Measurements from ENCODE around the gene BRIP1. TPM values are rescaled to one million over a fixed set of nuclear protein-coding genes. Genes with fewer than 3 reads are reported as not detected.
A peak's percentile ranks its signal among the peaks of the same experiment; 100 is the strongest.
"Not testable (repeated sequence)": the region's sequence is repeated elsewhere in the genome, so short reads cannot be mapped to it uniquely, and the experiment has no call there.

Gene BRIP1
- total RNA-seq, result 10 to 100 TPM; 23.8 to 30.6 TPM

- ATAC-seq (peak; percentile 97), DNase-seq (peak; percentile 96)
- Mint-ChIP-seq H3K36me3 (peaks cover 22% of the 10 kb centered on the region), H3K4me3 (peak within 1 kb of the TSS; percentile 97), H3K4me1 (peaks cover 35% of the 10 kb centered on the region), H3K9me3 (ENCODE audit: low read depth) (no peaks in the 10 kb centered on the region), H3K27ac (peak within 1 kb of the TSS; percentile 92), H3K27me3 (no peaks in the 10 kb centered on the region)
- CTCF ChIA-PET, result interaction anchor here (1.1 to 2.9 kb wide), 6 partner anchors 10 to 203 kb away, joined by 3 to 14 read pairs (median 5); partner anchors contain the start of gene MED13
Observed at GRCh38 chr17:61862975-61863800, at the start of gene BRIP1. TSS of gene BRIP1 (minus strand) at chr17:61863528. CDS start at chr17:61861539, 1,989 bp downstream.

GRCh38 chr17:61908292-61909037 is 45.1 kb upstream of the BRIP1 start:
- Mint-ChIP-seq H3K4me1 (peaks cover 7% of the 10 kb centered on the region), H3K27me3 (no peaks in the 10 kb centered on the region), H3K4me3 (no peak overlapping the region), H3K27ac (no peak overlapping the region), H3K9me3 (ENCODE audit: low read depth) (no peaks in the 10 kb centered on the region), H3K36me3 (peaks cover 27% of the 10 kb centered on the region)
- DNase-seq (no peak), ATAC-seq (no peak)
- CTCF ChIA-PET, result interaction anchor here (2.0 kb wide), 1 partner anchor 201 kb away, joined by 4 read pairs; no protein-coding TSS in a partner anchor

GRCh38 chr17:61907361-61907760 is 44.0 kb upstream of the BRIP1 start:
- ATAC-seq (no peak), DNase-seq (no peak)
- H3K9me3 Mint-ChIP-seq (ENCODE audit: low read depth), result no peaks in the 10 kb centered on the region
- CTCF ChIA-PET, result interaction anchor here (0.8 to 2.0 kb wide), 2 partner anchors 111 to 202 kb away, joined by 3 to 4 read pairs; no protein-coding TSS in a partner anchor
- H3K4me1 Mint-ChIP-seq, result peaks cover 9% of the 10 kb centered on the region
- no peak overlapping the region for H3K4me3 Mint-ChIP-seq
- H3K27ac Mint-ChIP-seq, result peak overlapping the region; percentile 54
- H3K27me3 Mint-ChIP-seq, result no peaks in the 10 kb centered on the region
- H3K36me3 Mint-ChIP-seq, result peaks cover 34% of the 10 kb centered on the region

- CTCF ChIA-PET, result interaction anchor here (0.6 to 1.8 kb wide), 4 partner anchors 12 to 205 kb away, joined by 3 to 14 read pairs (median 5); partner anchors contain the start of gene BRIP1
- H3K4me3 Mint-ChIP-seq, result peak overlapping the region; percentile 64
- H3K4me1 Mint-ChIP-seq, result peaks cover 9% of the 10 kb centered on the region
- DNase-seq, result peak; percentile 80
- H3K9me3 Mint-ChIP-seq (ENCODE audit: low read depth), result no peaks in the 10 kb centered on the region
- peak overlapping the region; percentile 92 for H3K27ac Mint-ChIP-seq
- no peaks in the 10 kb centered on the region for H3K27me3 Mint-ChIP-seq
- peak; percentile 97 for ATAC-seq
- H3K36me3 Mint-ChIP-seq, result peaks cover 34% of the 10 kb centered on the region
Observed at GRCh38 chr17:61904094-61904710, 40.9 kb upstream of the BRIP1 start.

- H3K4me3 Mint-ChIP-seq, result no peak overlapping the region
- H3K27ac Mint-ChIP-seq, result peak overlapping the region; percentile 92
- ATAC-seq (no peak), DNase-seq (no peak)
- no peaks in the 10 kb centered on the region for H3K9me3 Mint-ChIP-seq (ENCODE audit: low read depth)
- CTCF ChIA-PET, result interaction anchor here (0.6 to 1.3 kb wide), 5 partner anchors 11 to 730 kb away, joined by 3 to 5 read pairs (median 3); no protein-coding TSS in a partner anchor
- no peaks in the 10 kb centered on the region for H3K27me3 Mint-ChIP-seq
- peaks cover 9% of the 10 kb centered on the region for H3K4me1 Mint-ChIP-seq
- peaks cover 34% of the 10 kb centered on the region for H3K36me3 Mint-ChIP-seq
Observed at GRCh38 chr17:61903251-61903650, 39.9 kb upstream of the BRIP1 start.

- Mint-ChIP-seq H3K27ac (no peak overlapping the region), H3K27me3 (no peaks in the 10 kb centered on the region), H3K4me1 (no peaks in the 10 kb centered on the region), H3K9me3 (ENCODE audit: low read depth) (no peaks in the 10 kb centered on the region), H3K4me3 (no peak overlapping the region), H3K36me3 (peaks cover 36% of the 10 kb centered on the region)
- no peak for ATAC-seq
- no peak for DNase-seq
- CTCF ChIA-PET, result interaction anchor here (1.2 kb wide), 1 partner anchor 24 kb away, joined by 3 read pairs; no protein-coding TSS in a partner anchor
Observed at GRCh38 chr17:61897548-61898180, 34.3 kb upstream of the BRIP1 start.

- CTCF ChIA-PET, result interaction anchor here (1.3 kb wide), 1 partner anchor 214 kb away, joined by 3 read pairs; no protein-coding TSS in a partner anchor
Observed at GRCh38 chr17:61895391-61895790, 32.1 kb upstream of the BRIP1 start.

GRCh38 chr17:61894310-61894709 is 31.0 kb upstream of the BRIP1 start:
- H3K4me3 Mint-ChIP-seq; H3K27me3 Mint-ChIP-seq; DNase-seq; H3K4me1 Mint-ChIP-seq; H3K27ac Mint-ChIP-seq; H3K9me3 Mint-ChIP-seq (ENCODE audit: low read depth); ATAC-seq; CTCF ChIA-PET: not testable (repeated sequence)
- peaks cover 28% of the 10 kb centered on the region for H3K36me3 Mint-ChIP-seq

More at GRCh38 chr17:61895391-61895790, 32.1 kb upstream of the BRIP1 start:
- Mint-ChIP-seq H3K27ac (no peak overlapping the region), H3K4me1 (no peaks in the 10 kb centered on the region), H3K27me3 (no peaks in the 10 kb centered on the region), H3K4me3 (no peak overlapping the region), H3K36me3 (peaks cover 31% of the 10 kb centered on the region), H3K9me3 (ENCODE audit: low read depth) (no peaks in the 10 kb centered on the region)
- no peak for ATAC-seq
- DNase-seq, result no peak

- CTCF ChIA-PET; H3K4me1 Mint-ChIP-seq; DNase-seq; H3K27ac Mint-ChIP-seq; H3K4me3 Mint-ChIP-seq; H3K27me3 Mint-ChIP-seq; ATAC-seq; H3K9me3 Mint-ChIP-seq (ENCODE audit: low read depth): not testable (repeated sequence)
- peaks cover 32% of the 10 kb centered on the region for H3K36me3 Mint-ChIP-seq
Observed at GRCh38 chr17:61887733-61888132, 24.4 kb upstream of the BRIP1 start.

GRCh38 chr17:61885865-61886264 is 22.5 kb upstream of the BRIP1 start:
- CTCF ChIA-PET; H3K4me3 Mint-ChIP-seq; DNase-seq; ATAC-seq; H3K4me1 Mint-ChIP-seq; H3K27me3 Mint-ChIP-seq; H3K27ac Mint-ChIP-seq; H3K9me3 Mint-ChIP-seq (ENCODE audit: low read depth): not testable (repeated sequence)
- peaks cover 31% of the 10 kb centered on the region for H3K36me3 Mint-ChIP-seq

- CTCF ChIA-PET, result interaction anchor here (0.6 kb wide), 1 partner anchor 87 kb away, joined by 3 read pairs; no protein-coding TSS in a partner anchor
- no peaks in the 10 kb centered on the region for H3K27me3 Mint-ChIP-seq
- no peaks in the 10 kb centered on the region for H3K4me1 Mint-ChIP-seq
- H3K36me3 Mint-ChIP-seq, result peaks cover 29% of the 10 kb centered on the region
- H3K9me3 Mint-ChIP-seq (ENCODE audit: low read depth), result no peaks in the 10 kb centered on the region
- H3K27ac Mint-ChIP-seq, result no peak overlapping the region
- ATAC-seq (no peak), DNase-seq (no peak)
- no peak overlapping the region for H3K4me3 Mint-ChIP-seq
Observed at GRCh38 chr17:61884864-61885263, 21.5 kb upstream of the BRIP1 start.

- DNase-seq, result no peak
- Mint-ChIP-seq H3K9me3 (ENCODE audit: low read depth) (no peaks in the 10 kb centered on the region), H3K27ac (no peak overlapping the region), H3K4me3 (no peak overlapping the region), H3K27me3 (no peaks in the 10 kb centered on the region), H3K4me1 (no peaks in the 10 kb centered on the region), H3K36me3 (peaks cover 27% of the 10 kb centered on the region)
- CTCF ChIA-PET, result no interaction called here
- ATAC-seq, result no peak
Observed at GRCh38 chr17:61880589-61881102, 17.3 kb upstream of the BRIP1 start.
